Measurements from ENCODE around the gene ARV1. TPM values are rescaled to one million over a fixed set of nuclear protein-coding genes. Genes with fewer than 3 reads are reported as not detected.
A peak's percentile ranks its signal among the peaks of the same experiment; 100 is the strongest.

Gene ARV1
- total RNA-seq (2021; ENCODE audit: unreplicated experiment) (4.0 TPM), Bru-seq, nascent RNA (percentile 71 among the genes with signal in this experiment), BruChase-seq, experiment 1, labeled RNA remaining after a 6-hour chase (percentile 53 among the genes with signal in this experiment), BruChase-seq, experiment 2, labeled RNA remaining after a 2-hour chase (percentile 60 among the genes with signal in this experiment)
- polyA plus RNA-seq (2012) = 2.7 TPM in 2 replicates
- long read RNA-seq, partial matches to known transcripts = 0 of 5 reads
- long read RNA-seq, other reads (novel, unspliced or antisense) = 2 of 5 reads

DNA sequence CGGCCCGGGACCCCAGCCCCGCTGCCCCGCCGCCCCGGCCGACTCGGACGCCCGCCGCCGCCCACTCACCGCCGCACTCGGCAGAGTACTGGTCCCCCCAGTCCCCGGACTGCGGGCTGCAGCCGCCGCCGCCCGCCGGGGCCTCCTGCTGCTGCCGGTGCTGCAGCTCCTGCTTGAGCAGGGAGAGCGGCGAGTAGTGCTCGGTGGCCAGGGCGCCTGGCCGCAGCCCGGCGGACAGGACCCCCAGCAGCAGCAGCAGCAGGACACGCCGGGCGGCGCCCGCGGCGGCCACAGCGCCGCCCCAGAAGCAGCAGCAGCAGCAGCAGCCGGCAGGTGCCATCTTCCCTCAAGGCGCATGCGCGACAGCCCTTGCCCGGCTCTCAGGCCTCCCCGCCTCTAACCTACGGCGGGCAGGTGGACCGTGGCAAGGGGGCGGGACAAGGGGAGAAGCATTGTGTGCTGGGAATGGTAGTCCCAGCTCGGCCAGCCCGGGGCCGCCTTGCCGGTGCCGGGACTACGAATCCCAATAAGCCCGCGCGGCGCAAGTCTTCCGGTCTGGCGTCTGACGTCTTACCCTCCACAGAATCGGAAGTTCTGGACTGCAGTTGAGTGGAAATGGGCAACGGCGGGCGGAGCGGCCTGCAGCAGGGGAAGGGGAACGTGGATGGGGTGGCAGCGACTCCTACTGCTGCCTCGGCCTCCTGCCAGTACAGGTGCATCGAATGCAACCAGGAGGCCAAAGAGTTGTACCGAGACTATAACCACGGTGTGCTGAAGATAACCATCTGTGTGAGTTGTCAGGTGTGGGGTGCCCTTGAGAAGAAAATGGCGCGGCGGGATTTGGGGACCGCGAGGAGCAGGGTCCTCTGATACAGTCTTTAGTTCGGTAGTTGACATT lies at the start of gene ARV1, which contains the start of gene TTC13:
Gene ARV1 (plus strand): TSS at position 604 of the 898 bp plus-strand sequence. CDS start 12 bp downstream, at position 616.
Gene TTC13 (minus strand): TSS at position 371 of the 898 bp plus-strand sequence. CDS start 31 bp downstream, at position 340.
- no peaks in the 10 kb centered on the region for H3K27me3 ChIP-seq (ENCODE audit: insufficient read depth, low read length)
- H3K9ac ChIP-seq (ENCODE audit: low read length) = peak within 1 kb of the TSS; percentile 68
- DNase-seq (ENCODE audit: low read depth, low spot score) (peak; percentile 97), ATAC-seq (peak; percentile 98)
- peak within 1 kb of the TSS; percentile 87 to 88 for H3K4me3 ChIP-seq (replicated peaks in 1 of 2; ENCODE audit: low read depth in 1 of 2, low read length in 2 of 2)
- ChIA-PET RAD21 (ENCODE audit: low non-redundant PET in 1 of 2, low total read pairs in 2 of 2, uncharacterized antibody in 2 of 2, unreplicated experiment in 2 of 2) (no interaction called here), POLR2A (interaction anchor here (0.6 kb wide), 1 partner anchor 513 kb away, joined by 3 read pairs; no protein-coding TSS in a partner anchor), CTCF (interaction anchor here (2.1 kb wide), 1 partner anchor 181 kb away, joined by 7 read pairs; no protein-coding TSS in a partner anchor)
- no peaks in the 10 kb centered on the region for H3K9me2 ChIP-seq (ENCODE audit: insufficient read depth)
- H3K27ac ChIP-seq (ENCODE audit: low read depth, low read length) = peak within 1 kb of the TSS; percentile 61
- 0 out of 4 replicates have a peak, but pooled peaks cover 0 to 2% of the 10 kb centered on the region in 2 experiments for H3K36me3 ChIP-seq (ENCODE audit: control insufficient read depth in 1 of 2, insufficient read depth in 2 of 2, low read length in 2 of 2)
- H3K9me3 ChIP-seq (ENCODE audit: control insufficient read depth in 1 of 2, insufficient read depth in 1 of 2, low read depth in 1 of 2, low read length in 2 of 2) = no peaks in the 10 kb centered on the region
- intact Hi-C loops (cut with micrococcal nuclease) = loop anchor here (1.0 to 5.0 kb wide), 5 partner anchors 180 to 549 kb away; partner anchors contain the start of genes COG2 and TSNAX
- BruUV-seq (replicated peaks) = no TSS peak
- H3K79me2 ChIP-seq (ENCODE audit: insufficient read depth, low read length) = peaks cover 35% of the 10 kb centered on the region
- peaks cover 7 to 13% of the 10 kb centered on the region in 2 experiments; a peak in 2 of 4 replicates for H3K4me1 ChIP-seq (ENCODE audit: control insufficient read depth in 1 of 2, insufficient read depth in 2 of 2, low read length in 2 of 2)
- peak within 1 kb of the TSS; percentile 83 for H3K4me2 ChIP-seq (ENCODE audit: low read length)
- H4K20me1 ChIP-seq (ENCODE audit: insufficient read depth) = no peaks in the 10 kb centered on the region
- H2AFZ ChIP-seq (ENCODE audit: low read depth, low read length, poor library complexity, severe bottlenecking) = no peak within 1 kb of the TSS
- TF ChIP-seq, protein P1, sequence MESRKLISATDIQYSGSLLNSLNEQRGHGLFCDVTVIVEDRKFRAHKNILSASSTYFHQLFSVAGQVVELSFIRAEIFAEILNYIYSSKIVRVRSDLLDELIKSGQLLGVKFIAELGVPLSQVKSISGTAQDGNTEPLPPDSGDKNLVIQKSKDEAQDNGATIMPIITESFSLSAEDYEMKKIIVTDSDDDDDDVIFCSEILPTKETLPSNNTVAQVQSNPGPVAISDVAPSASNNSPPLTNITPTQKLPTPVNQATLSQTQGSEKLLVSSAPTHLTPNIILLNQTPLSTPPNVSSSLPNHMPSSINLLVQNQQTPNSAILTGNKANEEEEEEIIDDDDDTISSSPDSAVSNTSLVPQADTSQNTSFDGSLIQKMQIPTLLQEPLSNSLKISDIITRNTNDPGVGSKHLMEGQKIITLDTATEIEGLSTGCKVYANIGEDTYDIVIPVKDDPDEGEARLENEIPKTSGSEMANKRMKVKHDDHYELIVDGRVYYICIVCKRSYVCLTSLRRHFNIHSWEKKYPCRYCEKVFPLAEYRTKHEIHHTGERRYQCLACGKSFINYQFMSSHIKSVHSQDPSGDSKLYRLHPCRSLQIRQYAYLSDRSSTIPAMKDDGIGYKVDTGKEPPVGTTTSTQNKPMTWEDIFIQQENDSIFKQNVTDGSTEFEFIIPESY (IDR thresholded peaks at IDR 0.05; ENCODE audit: extremely low read depth, insufficient replicate concordance, low read length) = no peak
- TF ChIP-seq, protein P2, sequence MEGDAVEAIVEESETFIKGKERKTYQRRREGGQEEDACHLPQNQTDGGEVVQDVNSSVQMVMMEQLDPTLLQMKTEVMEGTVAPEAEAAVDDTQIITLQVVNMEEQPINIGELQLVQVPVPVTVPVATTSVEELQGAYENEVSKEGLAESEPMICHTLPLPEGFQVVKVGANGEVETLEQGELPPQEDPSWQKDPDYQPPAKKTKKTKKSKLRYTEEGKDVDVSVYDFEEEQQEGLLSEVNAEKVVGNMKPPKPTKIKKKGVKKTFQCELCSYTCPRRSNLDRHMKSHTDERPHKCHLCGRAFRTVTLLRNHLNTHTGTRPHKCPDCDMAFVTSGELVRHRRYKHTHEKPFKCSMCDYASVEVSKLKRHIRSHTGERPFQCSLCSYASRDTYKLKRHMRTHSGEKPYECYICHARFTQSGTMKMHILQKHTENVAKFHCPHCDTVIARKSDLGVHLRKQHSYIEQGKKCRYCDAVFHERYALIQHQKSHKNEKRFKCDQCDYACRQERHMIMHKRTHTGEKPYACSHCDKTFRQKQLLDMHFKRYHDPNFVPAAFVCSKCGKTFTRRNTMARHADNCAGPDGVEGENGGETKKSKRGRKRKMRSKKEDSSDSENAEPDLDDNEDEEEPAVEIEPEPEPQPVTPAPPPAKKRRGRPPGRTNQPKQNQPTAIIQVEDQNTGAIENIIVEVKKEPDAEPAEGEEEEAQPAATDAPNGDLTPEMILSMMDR (IDR thresholded peaks at IDR 0.05 in 2 of 3, conservative IDR thresholded peaks at IDR 0.05 in 1 of 3; ENCODE audit: borderline replicate concordance in 1 of 3, insufficient read depth in 1 of 3, low read depth in 2 of 3, low read length in 2 of 3) = peak; percentile 55 to 65 (median 63); a peak in 5 of 6 replicates
- peak; percentile 80 for TF ChIP-seq POLR2AphosphoS5 (IDR thresholded peaks at IDR 0.05; ENCODE audit: low read depth, low read length)
- no peak for TF ChIP-seq EZH2 (IDR thresholded peaks at IDR 0.05)
- TF ChIP-seq, protein P3, sequence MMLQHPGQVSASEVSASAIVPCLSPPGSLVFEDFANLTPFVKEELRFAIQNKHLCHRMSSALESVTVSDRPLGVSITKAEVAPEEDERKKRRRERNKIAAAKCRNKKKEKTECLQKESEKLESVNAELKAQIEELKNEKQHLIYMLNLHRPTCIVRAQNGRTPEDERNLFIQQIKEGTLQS (IDR thresholded peaks at IDR 0.05) = no peak
- no peak for TF ChIP-seq POLR2A (IDR thresholded peaks at IDR 0.05; ENCODE audit: borderline replicate concordance, extremely low read depth, insufficient read depth, insufficient read length)
- no peak for TF ChIP-seq FOSL1 (IDR thresholded peaks at IDR 0.05; ENCODE audit: low read depth)
- peak; percentile 70; the same call in 1 of the 2 replicates for TF ChIP-seq ZFX (IDR thresholded peaks at IDR 0.05)
- TF ChIP-seq SIN3A (IDR thresholded peaks at IDR 0.05; ENCODE audit: low read depth) = peak; percentile 97
- TF ChIP-seq EZH2phosphoT487 (IDR thresholded peaks at IDR 0.05; ENCODE audit: borderline replicate concordance) = no peak
- no peak for TF ChIP-seq SRF (IDR thresholded peaks at IDR 0.05; ENCODE audit: low read depth)
- peak; percentile 52 for TF ChIP-seq EGR1 (IDR thresholded peaks at IDR 0.05; ENCODE audit: low read depth)
- peak; percentile 94 for TF ChIP-seq ELF1 (IDR thresholded peaks at IDR 0.05; ENCODE audit: borderline replicate concordance, low read depth)
- TF ChIP-seq CBX3 (IDR thresholded peaks at IDR 0.05; ENCODE audit: low read depth) = peak; percentile 92
- no peak for TF ChIP-seq CEBPB (IDR thresholded peaks at IDR 0.05; ENCODE audit: low read depth)
- TF ChIP-seq, protein P4, sequence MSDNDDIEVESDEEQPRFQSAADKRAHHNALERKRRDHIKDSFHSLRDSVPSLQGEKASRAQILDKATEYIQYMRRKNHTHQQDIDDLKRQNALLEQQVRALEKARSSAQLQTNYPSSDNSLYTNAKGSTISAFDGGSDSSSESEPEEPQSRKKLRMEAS (IDR thresholded peaks at IDR 0.05) = peak; percentile 83; the same call in 1 of the 2 replicates
- TF ChIP-seq JUND (IDR thresholded peaks at IDR 0.05) = no peak
- peak; percentile 9 for TF ChIP-seq TCF7L2 (IDR thresholded peaks at IDR 0.05; ENCODE audit: borderline replicate concordance, extremely low read depth, insufficient read depth, insufficient read length)
- peak; percentile 57 for TF ChIP-seq YY1 (IDR thresholded peaks at IDR 0.05; ENCODE audit: extremely low read depth, insufficient replicate concordance, low read depth, low read length)
- TF ChIP-seq RAD21 (IDR thresholded peaks at IDR 0.05; ENCODE audit: low read depth) = peak; percentile 80
- TF ChIP-seq SP1 (IDR thresholded peaks at IDR 0.05; ENCODE audit: low read depth) = peak; percentile 89

Measured in HCT116 (cell line).